HEK293 (cell line): ENCODE results near the gene CPN1.
A peak's percentile ranks its signal among the peaks of the same experiment; 100 is the strongest.

Source experiments
- ATF2 ChIP-seq: fragments of 450-650 bp; formaldehyde crosslinking; IDR thresholded peaks from 2 replicates; pipeline ENCODE4 v1.5.1; 2016; ENCODE audit warnings: missing biosample characterization, missing genetic modification characterization, low read depth
- EGR2 ChIP-seq: fragments of 450-650 bp; formaldehyde crosslinking; IDR thresholded peaks from 2 replicates; pipeline ENCODE4 v1.5.1; 2016; ENCODE audit warnings: low read depth, missing biosample characterization, missing genetic modification characterization
- FEZF1 ChIP-seq: fragments of 450-650 bp; formaldehyde crosslinking; IDR thresholded peaks from 2 replicates; pipeline ENCODE4 v1.5.1; 2016; ENCODE audit warnings: missing biosample characterization, missing genetic modification characterization
- GLI2 ChIP-seq: fragments of 450-650 bp; formaldehyde crosslinking; IDR thresholded peaks from 2 replicates; pipeline ENCODE4; 2017; ENCODE audit warnings: missing biosample characterization, missing genetic modification characterization, low read depth, borderline replicate concordance
- GLI4 ChIP-seq: fragments of 450-650 bp; formaldehyde crosslinking; IDR thresholded peaks from 2 replicates; pipeline ENCODE4 v1.5.1; 2016; ENCODE audit warnings: missing biosample characterization, missing genetic modification characterization
- GLIS1 ChIP-seq: fragments of 450-650 bp; formaldehyde crosslinking; IDR thresholded peaks from 2 replicates; pipeline ENCODE4 v1.5.1; 2016; ENCODE audit warnings: missing biosample characterization, missing genetic modification characterization
- HOXC10 ChIP-seq: sonication (generic); formaldehyde crosslinking; IDR thresholded peaks from 2 replicates; pipeline ENCODE4 v1.8.1; 2023; ENCODE audit warnings: mild to moderate bottlenecking, missing genetic modification reagents
- OSR2 ChIP-seq: fragments of 450-650 bp; formaldehyde crosslinking; IDR thresholded peaks from 2 replicates; pipeline ENCODE4 v1.5.1; 2016; ENCODE audit warnings: missing biosample characterization, missing genetic modification characterization
- PRDM6 ChIP-seq: fragments of 450-650 bp; formaldehyde crosslinking; IDR thresholded peaks from 2 replicates; pipeline ENCODE4 v1.5.1; 2017; ENCODE audit warnings: missing biosample characterization, missing genetic modification characterization
- REPIN1 ChIP-seq: fragments of 450-650 bp; formaldehyde crosslinking; IDR thresholded peaks from 2 replicates; pipeline ENCODE4 v1.5.1; 2017; ENCODE audit warnings: missing biosample characterization, missing genetic modification characterization, low read depth
- SETDB1 ChIP-seq: IDR thresholded peaks from one replicate; pipeline ENCODE4 v1.6.1; 2017; ENCODE audit warnings: mild to moderate bottlenecking, low read length, moderate library complexity, mixed read lengths; ENCODE audit not compliant: insufficient read length
- SP7 ChIP-seq: fragments of 450-650 bp; formaldehyde crosslinking; IDR thresholded peaks from 2 replicates; pipeline ENCODE4 v1.5.1; 2016; ENCODE audit warnings: missing biosample characterization, missing genetic modification characterization
- WT1 ChIP-seq: fragments of 450-650 bp; formaldehyde crosslinking; IDR thresholded peaks from 2 replicates; pipeline ENCODE4 v1.5.1; 2016; ENCODE audit warnings: missing biosample characterization, missing genetic modification characterization
- ZBTB17 ChIP-seq: fragments of 450-650 bp; formaldehyde crosslinking; IDR thresholded peaks from 2 replicates; pipeline ENCODE4 v1.5.1; 2016; ENCODE audit warnings: missing biosample characterization, missing genetic modification characterization
- ZFP41 ChIP-seq: fragments of 450-650 bp; formaldehyde crosslinking; IDR thresholded peaks from 2 replicates; pipeline ENCODE4 v1.5.1; 2016; ENCODE audit warnings: missing biosample characterization, missing genetic modification characterization, borderline replicate concordance
- ZIC2 ChIP-seq: fragments of 450-650 bp; formaldehyde crosslinking; IDR thresholded peaks from 2 replicates; pipeline ENCODE4 v1.5.1; 2016; ENCODE audit warnings: missing biosample characterization, missing genetic modification characterization
- ZNF132 ChIP-seq: fragments of 450-650 bp; formaldehyde crosslinking; IDR thresholded peaks from 2 replicates; pipeline ENCODE4 v1.5.1; 2017; ENCODE audit warnings: missing biosample characterization, missing genetic modification characterization, borderline replicate concordance
- ZNF133 ChIP-seq: fragments of 450-650 bp; formaldehyde crosslinking; IDR thresholded peaks from 2 replicates; pipeline ENCODE4 v1.5.1; 2016; ENCODE audit warnings: missing biosample characterization, missing genetic modification characterization
- ZNF140 ChIP-seq: fragments of 450-650 bp; formaldehyde crosslinking; IDR thresholded peaks from 2 replicates; pipeline ENCODE4 v1.5.1; 2016; ENCODE audit warnings: missing biosample characterization, missing genetic modification characterization
- ZNF174 ChIP-seq: fragments of 450-650 bp; formaldehyde crosslinking; IDR thresholded peaks from 2 replicates; pipeline ENCODE4 v1.5.0; 2017; ENCODE audit warnings: missing biosample characterization, mild to moderate bottlenecking, missing genetic modification characterization
- ZNF184 ChIP-seq: fragments of 450-650 bp; IDR thresholded peaks from 2 replicates; pipeline ENCODE4 v1.5.1; 2018; ENCODE audit warnings: missing biosample characterization, mild to moderate bottlenecking, missing genetic modification characterization
- ZNF202 ChIP-seq: fragments of 450-650 bp; formaldehyde crosslinking; IDR thresholded peaks from 2 replicates; pipeline ENCODE4 v1.5.1; 2016; ENCODE audit warnings: missing biosample characterization, missing genetic modification characterization, borderline replicate concordance
- ZNF223 ChIP-seq: fragments of 450-650 bp; formaldehyde crosslinking; IDR thresholded peaks from 2 replicates; pipeline ENCODE4 v1.5.1; 2016; ENCODE audit warnings: missing biosample characterization, missing genetic modification characterization
- ZNF311 ChIP-seq: fragments of 450-650 bp; formaldehyde crosslinking; IDR thresholded peaks from 2 replicates; pipeline ENCODE4 v1.5.1; 2017; ENCODE audit warnings: missing biosample characterization, missing genetic modification characterization, borderline replicate concordance
- ZNF473 ChIP-seq: fragments of 450-650 bp; formaldehyde crosslinking; IDR thresholded peaks from 2 replicates; pipeline ENCODE4 v1.5.1; 2017; ENCODE audit warnings: missing biosample characterization, missing genetic modification characterization
- ZNF521 ChIP-seq: fragments of 450-650 bp; formaldehyde crosslinking; IDR thresholded peaks from 2 replicates; pipeline ENCODE4 v1.5.1; 2017; ENCODE audit warnings: missing biosample characterization, mild to moderate bottlenecking, missing genetic modification characterization
- ZNF544 ChIP-seq: fragments of 450-650 bp; formaldehyde crosslinking; IDR thresholded peaks from 2 replicates; pipeline ENCODE4 v1.5.0; 2017; ENCODE audit warnings: missing biosample characterization, missing genetic modification characterization
- ZNF664 ChIP-seq: fragments of 450-650 bp; formaldehyde crosslinking; IDR thresholded peaks from 2 replicates; pipeline ENCODE4 v1.5.1; 2016; ENCODE audit warnings: missing biosample characterization, missing genetic modification characterization
- ZNF677 ChIP-seq: fragments of 450-650 bp; IDR thresholded peaks from 2 replicates; pipeline ENCODE4 v1.5.0; 2018; ENCODE audit warnings: missing biosample characterization, mild to moderate bottlenecking, missing genetic modification characterization, moderate library complexity
- ZNF76 ChIP-seq: fragments of 450-650 bp; formaldehyde crosslinking; IDR thresholded peaks from 2 replicates; pipeline ENCODE4; 2016; ENCODE audit warnings: low read depth, missing biosample characterization, missing genetic modification characterization, borderline replicate concordance
- ZNF791 ChIP-seq: fragments of 450-650 bp; formaldehyde crosslinking; IDR thresholded peaks from 2 replicates; pipeline ENCODE4 v1.5.1; 2016; ENCODE audit warnings: missing biosample characterization, missing genetic modification characterization
- ZSCAN18 ChIP-seq: fragments of 450-650 bp; formaldehyde crosslinking; IDR thresholded peaks from 2 replicates; pipeline ENCODE4 v1.5.1; 2016; ENCODE audit warnings: missing biosample characterization, missing genetic modification characterization
- ZSCAN23 ChIP-seq: fragments of 450-650 bp; formaldehyde crosslinking; IDR thresholded peaks from 2 replicates; pipeline ENCODE4 v1.5.1; 2016; ENCODE audit warnings: missing biosample characterization, missing genetic modification characterization
- TF ChIP-seq, protein P1 (sequence below): fragments of 450-650 bp; formaldehyde crosslinking; IDR thresholded peaks from 2 replicates; pipeline ENCODE4 v1.5.1; 2016; ENCODE audit warnings: missing biosample characterization, missing genetic modification characterization
- TF ChIP-seq, protein P2 (sequence below): fragments of 450-650 bp; formaldehyde crosslinking; IDR thresholded peaks from 2 replicates; pipeline ENCODE4 v1.5.1; 2016; ENCODE audit warnings: missing biosample characterization, missing genetic modification characterization, borderline replicate concordance

The CPN1 gene

DNA sequence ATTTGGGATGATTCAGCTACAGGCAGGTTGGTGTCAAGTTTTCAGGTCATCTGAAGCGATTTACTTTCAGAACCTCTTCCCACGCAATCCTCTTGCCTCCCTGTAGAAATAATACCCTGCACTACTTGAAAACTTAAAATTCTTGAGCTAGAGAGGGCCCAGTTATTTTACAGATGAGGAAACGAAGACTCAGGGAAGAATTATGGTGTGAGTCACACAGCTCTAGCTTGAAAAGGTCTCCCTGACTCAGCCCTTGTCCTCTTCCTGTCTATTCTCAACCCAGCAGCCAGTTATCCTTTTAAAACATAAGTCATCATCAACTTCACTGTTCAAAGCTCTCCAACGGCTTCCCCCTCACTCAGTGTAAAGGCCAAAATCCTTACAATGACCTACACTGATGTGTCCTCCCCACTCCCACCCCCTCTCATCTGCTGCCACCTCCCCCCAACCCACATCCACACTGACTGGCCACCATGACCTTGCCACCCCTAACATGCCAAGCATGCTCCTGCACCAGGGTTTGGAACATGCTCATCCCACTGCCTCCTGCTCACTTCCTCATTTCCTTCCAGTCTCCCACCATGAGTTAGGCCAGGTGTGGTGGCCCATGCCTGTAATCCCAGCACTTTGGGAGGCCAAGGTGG is 75.3 kb downstream of the CPN1 start (continued):
- no peak for TF ChIP-seq ZFP41 (tag by site-specific recombination)
- TF ChIP-seq ZNF76 (tag by site-specific recombination), result no peak
- no peak for TF ChIP-seq ZSCAN18 (tag by site-specific recombination)
- TF ChIP-seq GLI2 (tag by site-specific recombination), result no peak
- no peak for TF ChIP-seq ZNF174 (tag by site-specific recombination)
- 0 out of 2 replicates have a peak, but pooled peaks have one; percentile 14 for TF ChIP-seq GLI4 (tag by site-specific recombination)
- no peak for TF ChIP-seq ZSCAN23 (tag by site-specific recombination)
- TF ChIP-seq, protein P1, sequence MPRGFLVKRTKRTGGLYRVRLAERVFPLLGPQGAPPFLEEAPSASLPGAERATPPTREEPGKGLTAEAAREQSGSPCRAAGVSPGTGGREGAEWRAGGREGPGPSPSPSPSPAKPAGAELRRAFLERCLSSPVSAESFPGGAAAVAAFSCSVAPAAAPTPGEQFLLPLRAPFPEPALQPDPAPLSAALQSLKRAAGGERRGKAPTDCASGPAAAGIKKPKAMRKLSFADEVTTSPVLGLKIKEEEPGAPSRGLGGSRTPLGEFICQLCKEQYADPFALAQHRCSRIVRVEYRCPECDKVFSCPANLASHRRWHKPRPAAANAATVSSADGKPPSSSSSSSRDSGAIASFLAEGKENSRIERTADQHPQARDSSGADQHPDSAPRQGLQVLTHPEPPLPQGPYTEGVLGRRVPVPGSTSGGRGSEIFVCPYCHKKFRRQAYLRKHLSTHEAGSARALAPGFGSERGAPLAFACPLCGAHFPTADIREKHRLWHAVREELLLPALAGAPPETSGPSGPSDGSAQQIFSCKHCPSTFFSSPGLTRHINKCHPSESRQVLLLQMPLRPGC (tag by site-specific recombination), result no peak
- TF ChIP-seq ATF2 (tag by site-specific recombination), result no peak
- TF ChIP-seq SETDB1, result no peak
- TF ChIP-seq ZNF202 (tag by site-specific recombination), result no peak
- no peak for TF ChIP-seq ZNF791 (tag by site-specific recombination)
- TF ChIP-seq, protein P2, sequence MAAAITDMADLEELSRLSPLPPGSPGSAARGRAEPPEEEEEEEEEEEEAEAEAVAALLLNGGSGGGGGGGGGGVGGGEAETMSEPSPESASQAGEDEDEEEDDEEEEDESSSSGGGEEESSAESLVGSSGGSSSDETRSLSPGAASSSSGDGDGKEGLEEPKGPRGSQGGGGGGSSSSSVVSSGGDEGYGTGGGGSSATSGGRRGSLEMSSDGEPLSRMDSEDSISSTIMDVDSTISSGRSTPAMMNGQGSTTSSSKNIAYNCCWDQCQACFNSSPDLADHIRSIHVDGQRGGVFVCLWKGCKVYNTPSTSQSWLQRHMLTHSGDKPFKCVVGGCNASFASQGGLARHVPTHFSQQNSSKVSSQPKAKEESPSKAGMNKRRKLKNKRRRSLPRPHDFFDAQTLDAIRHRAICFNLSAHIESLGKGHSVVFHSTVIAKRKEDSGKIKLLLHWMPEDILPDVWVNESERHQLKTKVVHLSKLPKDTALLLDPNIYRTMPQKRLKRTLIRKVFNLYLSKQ (tag by site-specific recombination), result no peak
- TF ChIP-seq HOXC10 (CRISPR knock-in tag), result no peak
- TF ChIP-seq OSR2 (tag by site-specific recombination), result no peak
- TF ChIP-seq ZIC2 (tag by site-specific recombination), result no peak
- TF ChIP-seq WT1 (tag by site-specific recombination), result no peak
- no peak for TF ChIP-seq ZNF544 (tag by site-specific recombination)
- no peak for TF ChIP-seq ZNF677 (tag by site-specific recombination)
- TF ChIP-seq ZNF521 (tag by site-specific recombination), result no peak
- TF ChIP-seq ZNF184 (tag by site-specific recombination), result peak; percentile 33; the same call in 1 of the 2 replicates
- TF ChIP-seq PRDM6, result peak; percentile 91
- TF ChIP-seq ZNF311 (tag by site-specific recombination), result no peak
- TF ChIP-seq GLIS1 (tag by site-specific recombination), result peak; percentile 58
- TF ChIP-seq ZNF140 (tag by site-specific recombination), result no peak
- TF ChIP-seq SP7, result peak; percentile 79; the same call in 1 of the 2 replicates
- no peak for TF ChIP-seq ZNF664 (tag by site-specific recombination)
- no peak for TF ChIP-seq ZNF223 (tag by site-specific recombination)
- TF ChIP-seq ZNF132 (tag by site-specific recombination), result no peak
- TF ChIP-seq REPIN1 (tag by site-specific recombination), result no peak
- no peak for TF ChIP-seq ZBTB17 (tag by site-specific recombination)
- peak; percentile 91 for TF ChIP-seq EGR2 (tag by site-specific recombination)
- TF ChIP-seq ZNF133 (tag by site-specific recombination), result no peak
- TF ChIP-seq ZNF473 (tag by site-specific recombination), result no peak
- peak; percentile 67; the same call in 1 of the 2 replicates for TF ChIP-seq FEZF1
